ENCODE data around the gene PPP1CB.

- TF ChIP-seq CTCF (IDR thresholded peaks at IDR 0.05) (no peak), POLR2A (IDR thresholded peaks at IDR 0.05) (no peak)
These were observed 5.1 kb upstream of the PPP1CB start for GRCh38 chr2:28746429-28747111.

All from esophagus squamous epithelium (tissue), 4 donors.